Panc1 (cell line): ENCODE results near the gene MCF2L2. TPM values are rescaled to one million over a fixed set of nuclear protein-coding genes. Genes with fewer than 3 reads are reported as not detected.
"Not testable (repeated sequence)": the region's sequence is repeated elsewhere in the genome, so short reads cannot be mapped to it uniquely, and the experiment has no call there.

Experiments used
- ATAC-seq: fragments of 200-7000 bp; cut with Tn5 transposase; 2 replicates; pipeline ENCODE4 v1.9.1; 2020; ENCODE audit warnings: mild to moderate bottlenecking, moderate library complexity
- BruUV-seq: library from RNA; stranded (reverse); fragments of 400-500 nt; replicated peaks from 2 replicates; lab custom pipeline; 2021; lab: Mats Ljungman, UMichigan
- CTCF ChIA-PET: fragments of 300-600 bp; sonication (Branson Sonifier 250); formaldehyde crosslinking; loops from one replicate; lab custom pipeline; 2022; ENCODE audit warnings: antibody characterized with exemption; lab: Charles Lee
- POLR2A ChIA-PET: fragments of 300-600 bp; sonication (Branson Sonifier 250); formaldehyde crosslinking; loops from one replicate; lab custom pipeline; 2022; ENCODE audit warnings: antibody characterized with exemption; lab: Charles Lee
- DNase-seq: peaks from one replicate; pipeline ENCODE4 v3.0.0-alpha.2; 2010; ENCODE audit warnings: low read depth, low spot score
- H3K27ac ChIP-seq: 2 replicates; pipeline ENCODE4 v1.5.1; 2011; ENCODE audit warnings: mild to moderate bottlenecking, low read length, inconsistent platforms
- H3K27me3 ChIP-seq: fragments of 200-500 bp; sonication (Bioruptor generic); 2 replicates; pipeline ENCODE4 v1.6.0; 2014; ENCODE audit warnings: low read length, inconsistent platforms; ENCODE audit not compliant: control insufficient read depth, insufficient read depth
- H3K36me3 ChIP-seq: fragments of 200-500 bp; sonication (Bioruptor generic); 2 replicates; pipeline ENCODE4 v1.5.1; 2014; ENCODE audit warnings: inconsistent platforms, mild to moderate bottlenecking, low read length, moderate library complexity; ENCODE audit not compliant: control insufficient read depth, insufficient read depth
- H3K4me1 ChIP-seq: 2 replicates; pipeline ENCODE4 v1.5.1; 2011; ENCODE audit warnings: inconsistent platforms, mild to moderate bottlenecking, low read length, moderate library complexity; ENCODE audit not compliant: control insufficient read depth, insufficient read depth
- H3K4me3 ChIP-seq, 2 experiments: 2 replicates each; pipeline ENCODE4 v1.5.1; 2011 to 2012; ENCODE audit warnings: low read depth in 2 of 2, low read length in 2 of 2, mild to moderate bottlenecking in 2 of 2, inconsistent platforms in 1 of 2, moderate library complexity in 1 of 2
- H3K9me3 ChIP-seq: fragments of 200-500 bp; sonication (Bioruptor generic); 2 replicates; pipeline ENCODE4 v1.5.1; 2014; ENCODE audit warnings: low read depth, mild to moderate bottlenecking, inconsistent platforms, low read length, moderate library complexity; ENCODE audit not compliant: control insufficient read depth, insufficient read depth
- CTCF ChIP-seq: fragments of 450-650 bp; IDR thresholded peaks from 2 replicates; pipeline ENCODE4 v1.5.1; 2017; ENCODE audit warnings: mild to moderate bottlenecking
- POLR2AphosphoS5 ChIP-seq: IDR thresholded peaks from 2 replicates; pipeline ENCODE4 v1.6.1; 2012; ENCODE audit warnings: mild to moderate bottlenecking, low read depth, low read length, moderate library complexity
- REST ChIP-seq, 2 experiments: IDR thresholded peaks; 2 replicates each; pipeline ENCODE4 v1.6.1; 2011 to 2012; ENCODE audit warnings: low read depth in 2 of 2, control low read depth in 1 of 2, low read length in 1 of 2, mild to moderate bottlenecking in 1 of 2, moderate library complexity in 1 of 2; ENCODE audit not compliant: insufficient read depth in 1 of 2
- SIN3A ChIP-seq: IDR thresholded peaks from 2 replicates; pipeline ENCODE4 v1.6.1; 2012; ENCODE audit warnings: low read depth, mild to moderate bottlenecking, low read length, moderate library complexity, borderline replicate concordance; ENCODE audit not compliant: insufficient read depth
- TCF7L2 ChIP-seq: IDR thresholded peaks from 2 replicates; pipeline ENCODE4 v1.6.1; 2011; ENCODE audit warnings: mild to moderate bottlenecking, low read depth, low read length, inconsistent platforms
- in situ Hi-C: cut with HindIII; loops from 2 replicates; pipeline ENCODE4 v1.10.0; 2016; ENCODE audit warnings: low sequenced_read_pairs, low pct_unique_long_range_greater_than_20kb
- intact Hi-C: fragments of 100-400 bp; cut with micrococcal nuclease; formaldehyde crosslinking; loops from one replicate; pipeline ENCODE4 v1.10.0; 2022; ENCODE audit not compliant: unreplicated experiment
- total RNA-seq: library from RNA; stranded (reverse); gene quantifications from one replicate; pipeline ENCODE4 v1.2.1, GENCODE V29; 2021; ENCODE audit not compliant: unreplicated experiment

The MCF2L2 gene
- total RNA-seq, 1 experiment from 2014 or later = 1.0 TPM

GRCh38 chr3:183427876-183428446, 458 bp downstream of the MCF2L2 start:
- no peaks in the 10 kb centered on the region for H3K36me3 ChIP-seq
- intact Hi-C loops (no loop called here), in situ Hi-C loops (no loop called here)
- H3K27me3 ChIP-seq = peaks cover 11% of the 10 kb centered on the region
- H3K27ac ChIP-seq = no peak overlapping the region
- POLR2A ChIA-PET = no interaction called here
- no peak for TF ChIP-seq CTCF
- no peak for TF ChIP-seq REST (IDR thresholded peaks at IDR 0.05; ENCODE audit: insufficient read depth in 1 of 2, low read depth in 2 of 2, low read length in 1 of 2)
- TF ChIP-seq TCF7L2 = no peak
- no peak for TF ChIP-seq SIN3A
- no peak for TF ChIP-seq POLR2AphosphoS5
- no peaks in the 10 kb centered on the region for H3K4me1 ChIP-seq
- no peak for DNase-seq
- peak; percentile 64 for ATAC-seq
- H3K9me3 ChIP-seq = no peaks in the 10 kb centered on the region
- no TSS peak for BruUV-seq
- CTCF ChIA-PET = no interaction called here
- H3K4me3 ChIP-seq = peak overlapping the region; percentile 68 to 70

GRCh38 chr3:183427196-183427875, 1.1 kb downstream of the MCF2L2 start:
- Histone ChIP-seq H3K9me3 (no peaks in the 10 kb centered on the region), H3K27ac (no peak overlapping the region), H3K4me1 (no peaks in the 10 kb centered on the region), H3K36me3 (no peaks in the 10 kb centered on the region), H3K4me3 (peak overlapping the region; percentile 68 to 70), H3K27me3 (peaks cover 11% of the 10 kb centered on the region)
- intact Hi-C loops (no loop called here), in situ Hi-C loops (no loop called here)
- no peak for TF ChIP-seq TCF7L2
- no peak for TF ChIP-seq POLR2AphosphoS5
- TF ChIP-seq REST (IDR thresholded peaks at IDR 0.05; ENCODE audit: insufficient read depth in 1 of 2, low read depth in 2 of 2, low read length in 1 of 2) = no peak
- no peak for TF ChIP-seq SIN3A
- TF ChIP-seq CTCF = no peak
- ChIA-PET POLR2A (no interaction called here), CTCF (interaction anchor here (0.6 kb wide), 1 partner anchor 211 kb away, joined by 6 read pairs; no protein-coding TSS in a partner anchor)
- DNase-seq (no peak), ATAC-seq (no peak)
- BruUV-seq = TSS peak; percentile 71

- POLR2A ChIA-PET, H3K27me3 ChIP-seq, H3K4me3 ChIP-seq, H3K27ac ChIP-seq, ATAC-seq, H3K9me3 ChIP-seq, BruUV-seq, DNase-seq, in situ Hi-C loops, intact Hi-C loops, H3K4me1 ChIP-seq, H3K36me3 ChIP-seq: not testable (repeated sequence)
- CTCF ChIA-PET = interaction anchor here (0.6 kb wide), 1 partner anchor 38 kb away, joined by 3 read pairs; no protein-coding TSS in a partner anchor
Observed at GRCh38 chr3:183418807-183419206, 9.6 kb downstream of the MCF2L2 start.
